Lower leg skin (tissue), 4 donors: ENCODE data around the gene PSEN1. TPM values are rescaled to one million over a fixed set of nuclear protein-coding genes. Genes with fewer than 3 reads are reported as not detected.

Source experiments
- DNase-seq, 2 donors: peaks; one replicate each; pipeline ENCODE4 v3.0.0-alpha.2; 2019; ENCODE audit warnings: low spot score in 2 of 2
- H3K4me3 ChIP-seq: fragments of 200-600 bp; sonication (generic); 2 replicates; pipeline ENCODE4 v1.5.1; 2017; ENCODE audit warnings: mild to moderate bottlenecking, low read depth; ENCODE audit not compliant: poor library complexity, severe bottlenecking
- CTCF ChIP-seq, 3 donors: fragments of 450-650 bp; IDR thresholded peaks; one replicate each; pipeline ENCODE4 v1.5.1; 2016; ENCODE audit warnings: antibody characterized with exemption in 3 of 3, mild to moderate bottlenecking in 3 of 3, moderate library complexity in 2 of 3
- POLR2A ChIP-seq, 2 donors: fragments of 450-650 bp; IDR thresholded peaks; one replicate each; pipeline ENCODE4 v1.6.1; 2016 to 2017; ENCODE audit warnings: antibody characterized with exemption in 2 of 2, mild to moderate bottlenecking in 1 of 2, moderate library complexity in 1 of 2
- WGBS, 2 donors: methylation state at CpG; one replicate each; pipeline ENCODE4 v1.1.5; 2018; 5-methylcytosine and 5-hydroxymethylcytosine counted together
- intact Hi-C: fragments of 100-400 bp; cut with DNase I; formaldehyde crosslinking; loops from one replicate; pipeline ENCODE4 v1.15.0; 2023; ENCODE audit warnings: low total_unique reads
- total RNA-seq, 4 donors: library from RNA; depleted of rRNA; stranded (reverse); fragments of >200 nt; gene quantifications; one replicate each; pipeline ENCODE4 v1.1.0, GENCODE V29; 2016

The PSEN1 gene
- total RNA-seq, 4 donors from 2014 or later, result 61.4 to 91.9 (median 63.3) TPM

GRCh38 chr14:73237786-73238423, 101.6 kb downstream of the PSEN1 start:
- TF ChIP-seq CTCF (IDR thresholded peaks at IDR 0.05) (no peak), POLR2A (IDR thresholded peaks at IDR 0.05) (no peak)
- intact Hi-C loops, result no loop called here
- WGBS, 2 donors, result 4 to 5% methylated on average over 15 to 21 of the region's 73 CpGs
- peak in 1 of 2 donors; percentile 84 for DNase-seq
- peak overlapping the region; percentile 12 for H3K4me3 ChIP-seq

DNA sequence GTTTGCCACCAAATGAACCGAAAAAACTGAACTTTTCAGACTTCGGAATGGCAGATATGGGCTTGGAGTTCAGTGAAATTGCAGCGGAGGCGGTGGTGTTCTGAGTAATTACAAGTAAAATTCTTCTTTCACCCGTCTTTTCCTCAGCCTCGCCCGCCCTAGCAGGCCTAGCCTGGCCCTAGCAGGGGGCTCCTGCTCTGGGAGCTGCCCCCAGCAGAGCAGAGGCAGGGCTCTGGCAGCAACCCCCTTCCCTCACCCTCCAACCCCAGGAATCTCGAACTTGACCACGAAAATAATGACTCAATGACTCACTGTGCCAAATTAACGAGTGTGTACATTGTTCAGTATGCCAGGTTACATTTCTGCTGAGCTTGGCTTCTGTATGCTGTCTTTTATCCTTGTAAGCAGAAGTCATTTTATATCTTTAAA, 102.1 kb downstream of the PSEN1 start:
- intact Hi-C loops, result no loop called here
- H3K4me3 ChIP-seq, result no peak overlapping the region
- TF ChIP-seq CTCF (IDR thresholded peaks at IDR 0.05) (no peak), POLR2A (IDR thresholded peaks at IDR 0.05) (no peak)
- no peak for DNase-seq
- WGBS, 2 donors, result 7 to 18% methylated on average over 10 of the region's 10 CpGs

DNA sequence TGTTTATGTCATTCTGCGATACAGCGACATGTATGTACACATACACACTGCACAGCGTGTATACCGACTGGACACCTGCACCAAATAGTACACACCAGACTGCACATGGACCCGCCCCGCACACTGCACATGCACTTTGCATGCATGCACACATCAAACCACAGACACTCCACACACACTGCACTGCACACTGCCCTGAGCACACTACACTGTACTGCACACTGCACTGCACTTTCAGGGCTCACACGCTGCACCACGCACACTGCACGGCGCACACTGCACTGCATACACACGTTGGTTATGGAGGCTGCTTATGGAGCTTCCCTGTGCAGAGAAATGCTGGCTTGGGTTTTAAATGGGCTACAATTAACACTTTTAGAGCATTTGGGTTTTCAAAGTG, 102.6 kb downstream of the PSEN1 start:
- 52 to 59% methylated on average over 11 of the region's 11 CpGs for WGBS, 2 donors
- TF ChIP-seq CTCF (IDR thresholded peaks at IDR 0.05) (no peak), POLR2A (IDR thresholded peaks at IDR 0.05) (no peak)
- intact Hi-C loops, result no loop called here
- no peak for DNase-seq
- no peak overlapping the region for H3K4me3 ChIP-seq

DNA sequence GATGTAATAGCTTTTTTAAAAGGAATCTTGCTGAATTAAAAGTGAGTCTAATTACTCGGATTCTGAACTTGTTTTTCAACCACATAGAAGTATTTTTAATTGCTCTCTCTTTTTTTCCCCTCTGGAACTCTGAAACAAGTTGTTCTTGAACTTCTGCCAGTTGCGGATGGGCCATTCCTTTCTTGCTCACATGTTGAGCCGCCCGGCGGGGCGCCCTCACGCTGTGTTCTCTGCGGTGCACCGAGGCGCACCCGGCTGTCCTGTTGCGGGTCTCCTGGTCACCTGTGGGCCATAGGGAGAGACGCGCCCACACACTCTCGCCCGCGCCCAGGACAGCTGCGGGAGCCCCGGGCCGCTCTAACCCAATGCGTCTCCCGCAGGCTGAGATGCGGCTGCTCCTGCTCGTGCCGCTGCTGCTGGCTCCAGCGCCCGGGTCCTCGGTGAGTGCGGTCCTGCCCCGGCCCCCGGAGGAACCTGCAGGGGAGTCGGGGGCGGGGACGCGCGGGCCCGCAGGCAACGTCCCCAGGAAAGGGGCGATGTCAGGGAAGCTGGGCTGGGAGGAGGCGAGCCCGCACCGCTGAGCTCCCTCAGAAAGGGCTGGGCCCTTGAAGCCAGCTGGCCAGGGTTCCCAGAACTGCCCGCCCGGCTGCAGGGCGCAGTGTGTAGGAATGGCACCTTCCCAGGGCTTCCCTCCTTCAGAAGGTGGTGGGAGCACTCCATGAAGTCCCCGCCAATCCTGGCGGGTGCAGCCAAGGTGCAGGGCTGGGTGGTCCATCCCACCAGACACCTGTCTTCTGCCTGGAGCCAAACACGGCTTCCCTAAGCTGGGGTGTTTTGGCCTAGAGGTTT, 103.3 kb downstream of the PSEN1 start:
- 9% methylated on average over 22 to 46 of the region's 48 CpGs for WGBS, 2 donors
- TF ChIP-seq POLR2A (IDR thresholded peaks at IDR 0.05) (no peak), CTCF (IDR thresholded peaks at IDR 0.05) (no peak)
- peak; percentile 48 to 88 for DNase-seq
- intact Hi-C loops, result no loop called here
- H3K4me3 ChIP-seq, result no peak overlapping the region

DNA sequence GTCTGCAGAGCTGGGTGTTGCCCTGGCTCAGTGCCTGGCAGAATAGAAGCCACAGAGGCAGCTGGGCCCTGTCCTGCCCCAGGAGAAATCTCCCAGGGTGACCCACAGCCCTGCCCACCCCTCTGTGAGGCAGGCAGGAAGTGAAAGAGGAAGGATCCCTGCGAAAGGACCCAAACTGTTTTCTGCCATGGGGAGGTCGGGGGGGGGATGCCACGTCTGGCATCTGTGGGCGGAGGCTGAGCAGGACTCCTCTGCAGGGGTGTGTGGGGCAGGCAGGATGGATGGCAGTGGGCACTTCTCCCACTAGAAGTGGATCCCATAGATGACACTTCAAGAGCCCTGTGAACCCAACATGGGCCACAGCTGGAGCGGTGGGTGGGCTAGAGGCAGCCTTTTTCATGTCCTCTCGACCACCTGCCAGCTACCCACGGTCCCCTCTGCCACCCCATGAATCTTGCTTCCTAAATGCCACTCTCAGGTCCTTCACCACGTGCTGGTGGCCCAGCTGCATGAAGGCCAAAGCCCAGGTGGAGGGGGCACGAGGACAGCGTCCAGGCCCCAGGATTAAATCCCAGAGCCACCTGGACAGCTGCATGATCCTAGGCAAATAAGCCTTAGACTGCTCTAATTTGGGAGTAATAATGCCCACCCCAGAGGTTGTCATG, 104.6 kb downstream of the PSEN1 start:
- TF ChIP-seq POLR2A (IDR thresholded peaks at IDR 0.05) (no peak), CTCF (IDR thresholded peaks at IDR 0.05) (no peak)
- no peak overlapping the region for H3K4me3 ChIP-seq
- DNase-seq, result no peak
- WGBS, 2 donors, result 76 to 84% methylated on average over 7 to 10 of the region's 10 CpGs
- intact Hi-C loops, result no loop called here
